Endodermal cell (in vitro differentiated cells): Measurements from ENCODE around the gene ABHD2. TPM values are rescaled to one million over a fixed set of nuclear protein-coding genes. Genes with fewer than 3 reads are reported as not detected.

Source experiments
- DNase-seq: peaks from one replicate; pipeline ENCODE4 v3.0.0-alpha.2; 2017
- H3K27ac ChIP-seq: 2 replicates; pipeline ENCODE4 v1.5.1; 2013; ENCODE audit warnings: mild to moderate bottlenecking, low read depth, low read length, moderate library complexity
- H3K27me3 ChIP-seq: 2 replicates; pipeline ENCODE4 v1.6.1; 2013; ENCODE audit warnings: mild to moderate bottlenecking, low read length, moderate library complexity; ENCODE audit not compliant: insufficient read depth, control insufficient read depth, poor library complexity, severe bottlenecking
- H3K36me3 ChIP-seq: 2 replicates; pipeline ENCODE4 v1.7.0; 2013; ENCODE audit warnings: mild to moderate bottlenecking, low read length, moderate library complexity; ENCODE audit not compliant: control insufficient read depth, insufficient read depth
- H3K4me1 ChIP-seq: one replicate; pipeline ENCODE4 v1.7.0; 2013; ENCODE audit warnings: low read length; ENCODE audit not compliant: control insufficient read depth, insufficient read depth
- H3K4me3 ChIP-seq: 2 replicates; pipeline ENCODE4 v1.5.1; 2013; ENCODE audit warnings: mild to moderate bottlenecking, low read length, moderate library complexity
- H3K9ac ChIP-seq: 2 replicates; pipeline ENCODE4 v1.6.1; 2013; ENCODE audit warnings: mild to moderate bottlenecking, low read length, moderate library complexity; ENCODE audit not compliant: poor library complexity, severe bottlenecking; ENCODE audit errors: extremely low read depth
- H3K9me3 ChIP-seq: 2 replicates; pipeline ENCODE4 v1.6.1; 2013; ENCODE audit warnings: mild to moderate bottlenecking, low read length, moderate library complexity; ENCODE audit not compliant: control insufficient read depth
- H3K27ac Mint-ChIP-seq: 2 replicates; pipeline ENCODE4 v1.8.0; 2020; ENCODE audit warnings: mixed read lengths
- H3K27me3 Mint-ChIP-seq: 2 replicates; pipeline ENCODE4 v1.8.0; 2021; ENCODE audit warnings: mild to moderate bottlenecking, mixed read lengths; ENCODE audit not compliant: insufficient read depth
- H3K36me3 Mint-ChIP-seq: 2 replicates; pipeline ENCODE4 v1.8.0; 2020; ENCODE audit warnings: low read depth, mixed read lengths
- H3K4me1 Mint-ChIP-seq: 2 replicates; pipeline ENCODE4 v1.8.0; 2020; ENCODE audit warnings: mixed read lengths
- H3K4me3 Mint-ChIP-seq: 2 replicates; pipeline ENCODE4 v1.8.0; 2020; ENCODE audit warnings: mild to moderate bottlenecking, moderate library complexity, mixed read lengths
- H3K9me3 Mint-ChIP-seq: 2 replicates; pipeline ENCODE4 v1.8.0; 2020; ENCODE audit warnings: mild to moderate bottlenecking, mixed read lengths
- CTCF ChIP-seq: fragments of 200-600 bp; sonication (generic); conservative IDR thresholded peaks from 2 replicates; pipeline ENCODE4 v1.5.0; 2021; ENCODE audit warnings: antibody characterized with exemption, mild to moderate bottlenecking
- WGBS, 2 experiments: methylation state at CpG; one replicate each; pipeline versions ENCODE4 v1.1.5 to v1.1.7; 2013; ENCODE audit warnings: missing lambda C conversion rate in 2 of 2, mixed read lengths in 1 of 2; ENCODE audit not compliant: insufficient coverage in 1 of 2, insufficient read length in 1 of 2; 5-methylcytosine and 5-hydroxymethylcytosine counted together
- total RNA-seq, 2 donors: library from RNA; stranded (reverse); fragmentation: NEBNext Ultra II Directional in 1 of 2; extraction: Animal tissue kit (Norgen Biotek cat#: 25700) in 1 of 2; gene quantifications; 2 replicates in 1 of 2; 3 replicates in 1 of 2; pipeline ENCODE4 v1.2.1, GENCODE V29; 2021

The ABHD2 gene
- total RNA-seq, 2 donors from 2014 or later: 24.1 to 26.0 TPM

GRCh38 chr15:89116404-89116803 is 28.1 kb downstream of the ABHD2 start:
- DNase-seq: no peak
- Mint-ChIP-seq H3K27ac (peak overlapping the region; percentile 75), H3K36me3 (peaks cover 17% of the 10 kb centered on the region), H3K4me3 (no peak overlapping the region), H3K27me3 (no peaks in the 10 kb centered on the region), H3K9me3 (no peaks in the 10 kb centered on the region), H3K4me1 (peaks cover 39% of the 10 kb centered on the region)
- Histone ChIP-seq H3K4me1 (peaks cover 3% of the 10 kb centered on the region), H3K9me3 (no peaks in the 10 kb centered on the region), H3K36me3 (peaks cover 28% of the 10 kb centered on the region), H3K9ac (no peak overlapping the region), H3K27ac (no peak overlapping the region), H3K4me3 (no peak overlapping the region), H3K27me3 (no peaks in the 10 kb centered on the region)
- 97 to 100% methylated on average over 6 to 7 of the region's 7 CpGs for WGBS, 2 experiments
- TF ChIP-seq CTCF: no peak

GRCh38 chr15:89117790-89118189 is 29.5 kb downstream of the ABHD2 start:
- Mint-ChIP-seq H3K27ac (no peak overlapping the region), H3K4me1 (peaks cover 32% of the 10 kb centered on the region), H3K36me3 (peaks cover 17% of the 10 kb centered on the region), H3K9me3 (no peaks in the 10 kb centered on the region), H3K27me3 (no peaks in the 10 kb centered on the region), H3K4me3 (no peak overlapping the region)
- Histone ChIP-seq H3K9me3 (no peaks in the 10 kb centered on the region), H3K9ac (no peak overlapping the region), H3K27me3 (no peaks in the 10 kb centered on the region), H3K4me3 (no peak overlapping the region), H3K36me3 (peaks cover 28% of the 10 kb centered on the region), H3K27ac (no peak overlapping the region), H3K4me1 (peaks cover 3% of the 10 kb centered on the region)
- 95 to 100% methylated on average over 2 to 3 of the region's 3 CpGs for WGBS, 2 experiments
- TF ChIP-seq CTCF: no peak
- DNase-seq: no peak

- H3K9ac ChIP-seq: no peak overlapping the region
- H3K27me3 Mint-ChIP-seq: no peaks in the 10 kb centered on the region
- DNase-seq: no peak
- TF ChIP-seq CTCF: no peak
- peaks cover 28% of the 10 kb centered on the region for H3K36me3 ChIP-seq
- no peak overlapping the region for H3K27ac Mint-ChIP-seq
- no peak overlapping the region for H3K4me3 Mint-ChIP-seq
- H3K9me3 Mint-ChIP-seq: no peaks in the 10 kb centered on the region
- no peaks in the 10 kb centered on the region for H3K27me3 ChIP-seq
- 78 to 100% methylated on average over 1 to 2 of the region's 2 CpGs for WGBS, 2 experiments
- H3K4me3 ChIP-seq: no peak overlapping the region
- peaks cover 17% of the 10 kb centered on the region for H3K36me3 Mint-ChIP-seq
- peaks cover 24% of the 10 kb centered on the region for H3K4me1 Mint-ChIP-seq
- H3K4me1 ChIP-seq: peaks cover 3% of the 10 kb centered on the region
- no peak overlapping the region for H3K27ac ChIP-seq
- H3K9me3 ChIP-seq: no peaks in the 10 kb centered on the region
Measured at GRCh38 chr15:89118481-89118989, 30.3 kb downstream of the ABHD2 start.
